ENCODE results near the gene MAP2K1. TPM values are rescaled to one million over a fixed set of nuclear protein-coding genes. Genes with fewer than 3 reads are reported as not detected.
A peak's percentile ranks its signal among the peaks of the same experiment; 100 is the strongest.

The MAP2K1 gene
- total and polyA plus RNA-seq, 9 of the 15 experiments (the other 6 are each of a cell fraction or from before 2014, with no cell fraction given) = 7.5 to 58.3 (median 30.0) TPM

DNA sequence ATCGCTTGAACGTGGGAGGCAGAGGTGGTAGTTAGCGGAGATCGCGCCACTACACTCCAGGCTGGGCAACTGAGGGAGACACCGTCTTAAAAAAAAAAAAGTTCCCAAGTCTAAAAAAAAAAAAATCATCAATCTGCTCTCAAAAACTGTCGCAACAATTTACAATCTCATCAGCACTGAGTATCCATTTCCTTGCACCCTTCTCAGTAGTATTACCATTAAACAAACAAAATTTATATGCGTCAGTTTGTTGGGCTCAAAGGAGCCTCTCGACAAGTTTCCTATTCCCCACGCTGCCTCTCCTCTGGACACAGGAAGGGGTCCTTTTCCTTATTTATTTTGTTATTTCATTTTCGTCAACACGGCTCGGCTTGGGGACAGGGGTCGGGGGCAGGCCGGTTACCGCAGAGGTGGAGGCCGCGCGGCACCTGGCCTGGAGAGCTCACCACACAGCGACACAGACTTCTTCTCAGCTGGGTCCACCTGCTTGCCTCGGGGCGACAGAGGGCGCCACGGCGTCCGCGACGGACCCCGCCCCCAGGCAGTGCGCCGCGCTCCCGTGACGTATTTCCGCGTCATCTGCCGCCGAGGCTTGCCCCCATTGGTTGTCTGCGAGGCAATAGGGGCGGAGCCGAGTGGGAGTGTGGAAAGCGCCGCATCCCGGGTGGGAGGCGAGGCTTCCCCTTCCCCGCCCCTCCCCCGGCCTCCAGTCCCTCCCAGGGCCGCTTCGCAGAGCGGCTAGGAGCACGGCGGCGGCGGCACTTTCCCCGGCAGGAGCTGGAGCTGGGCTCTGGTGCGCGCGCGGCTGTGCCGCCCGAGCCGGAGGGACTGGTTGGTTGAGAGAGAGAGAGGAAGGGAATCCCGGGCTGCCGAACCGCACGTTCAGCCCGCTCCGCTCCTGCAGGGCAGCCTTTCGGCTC lies at the start of gene MAP2K1 (continued):
- TF ChIP-seq, protein P1, sequence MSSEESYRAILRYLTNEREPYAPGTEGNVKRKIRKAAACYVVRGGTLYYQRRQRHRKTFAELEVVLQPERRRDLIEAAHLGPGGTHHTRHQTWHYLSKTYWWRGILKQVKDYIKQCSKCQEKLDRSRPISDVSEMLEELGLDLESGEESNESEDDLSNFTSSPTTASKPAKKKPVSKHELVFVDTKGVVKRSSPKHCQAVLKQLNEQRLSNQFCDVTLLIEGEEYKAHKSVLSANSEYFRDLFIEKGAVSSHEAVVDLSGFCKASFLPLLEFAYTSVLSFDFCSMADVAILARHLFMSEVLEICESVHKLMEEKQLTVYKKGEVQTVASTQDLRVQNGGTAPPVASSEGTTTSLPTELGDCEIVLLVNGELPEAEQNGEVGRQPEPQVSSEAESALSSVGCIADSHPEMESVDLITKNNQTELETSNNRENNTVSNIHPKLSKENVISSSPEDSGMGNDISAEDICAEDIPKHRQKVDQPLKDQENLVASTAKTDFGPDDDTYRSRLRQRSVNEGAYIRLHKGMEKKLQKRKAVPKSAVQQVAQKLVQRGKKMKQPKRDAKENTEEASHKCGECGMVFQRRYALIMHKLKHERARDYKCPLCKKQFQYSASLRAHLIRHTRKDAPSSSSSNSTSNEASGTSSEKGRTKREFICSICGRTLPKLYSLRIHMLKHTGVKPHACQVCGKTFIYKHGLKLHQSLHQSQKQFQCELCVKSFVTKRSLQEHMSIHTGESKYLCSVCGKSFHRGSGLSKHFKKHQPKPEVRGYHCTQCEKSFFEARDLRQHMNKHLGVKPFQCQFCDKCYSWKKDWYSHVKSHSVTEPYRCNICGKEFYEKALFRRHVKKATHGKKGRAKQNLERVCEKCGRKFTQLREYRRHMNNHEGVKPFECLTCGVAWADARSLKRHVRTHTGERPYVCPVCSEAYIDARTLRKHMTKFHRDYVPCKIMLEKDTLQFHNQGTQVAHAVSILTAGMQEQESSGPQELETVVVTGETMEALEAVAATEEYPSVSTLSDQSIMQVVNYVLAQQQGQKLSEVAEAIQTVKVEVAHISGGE (CRISPR knock-in tag; IDR thresholded peaks at IDR 0.05) = 0 out of 6 replicates have a peak, but pooled peaks of 1 of the 3 experiments have one; percentile 41
- TF ChIP-seq TEAD4 (IDR thresholded peaks at IDR 0.05; ENCODE audit: low read length) (peak; percentile 55), TEAD4 (CRISPR knock-in tag; IDR thresholded peaks at IDR 0.05; ENCODE audit: borderline replicate concordance) (no peak), SREBF2 (CRISPR knock-in tag; IDR thresholded peaks at IDR 0.05) (no peak), ESRRA (IDR thresholded peaks at IDR 0.05; ENCODE audit: borderline replicate concordance, low read depth) (peak; percentile 67; the same call in 1 of the 2 replicates), L3MBTL2 (IDR thresholded peaks at IDR 0.05) (peak; percentile 85), CTBP1 (IDR thresholded peaks at IDR 0.05; ENCODE audit: borderline replicate concordance) (peak; percentile 90), CBFB (CRISPR knock-in tag; IDR thresholded peaks at IDR 0.05) (no peak), CBX1 (IDR thresholded peaks at IDR 0.05; ENCODE audit: low read depth) (peak; percentile 89), MBD2 (IDR thresholded peaks at IDR 0.05; ENCODE audit: borderline replicate concordance, low read depth) (peak; percentile 89)
- TF ChIP-seq, protein P2, sequence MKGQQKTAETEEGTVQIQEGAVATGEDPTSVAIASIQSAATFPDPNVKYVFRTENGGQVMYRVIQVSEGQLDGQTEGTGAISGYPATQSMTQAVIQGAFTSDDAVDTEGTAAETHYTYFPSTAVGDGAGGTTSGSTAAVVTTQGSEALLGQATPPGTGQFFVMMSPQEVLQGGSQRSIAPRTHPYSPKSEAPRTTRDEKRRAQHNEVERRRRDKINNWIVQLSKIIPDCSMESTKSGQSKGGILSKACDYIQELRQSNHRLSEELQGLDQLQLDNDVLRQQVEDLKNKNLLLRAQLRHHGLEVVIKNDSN (CRISPR knock-in tag; IDR thresholded peaks at IDR 0.05) = peak; percentile 84
- TF ChIP-seq, protein P3, sequence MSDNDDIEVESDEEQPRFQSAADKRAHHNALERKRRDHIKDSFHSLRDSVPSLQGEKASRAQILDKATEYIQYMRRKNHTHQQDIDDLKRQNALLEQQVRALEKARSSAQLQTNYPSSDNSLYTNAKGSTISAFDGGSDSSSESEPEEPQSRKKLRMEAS (CRISPR knock-in tag; IDR thresholded peaks at IDR 0.05) = peak; percentile 97
- TF ChIP-seq, protein P4, sequence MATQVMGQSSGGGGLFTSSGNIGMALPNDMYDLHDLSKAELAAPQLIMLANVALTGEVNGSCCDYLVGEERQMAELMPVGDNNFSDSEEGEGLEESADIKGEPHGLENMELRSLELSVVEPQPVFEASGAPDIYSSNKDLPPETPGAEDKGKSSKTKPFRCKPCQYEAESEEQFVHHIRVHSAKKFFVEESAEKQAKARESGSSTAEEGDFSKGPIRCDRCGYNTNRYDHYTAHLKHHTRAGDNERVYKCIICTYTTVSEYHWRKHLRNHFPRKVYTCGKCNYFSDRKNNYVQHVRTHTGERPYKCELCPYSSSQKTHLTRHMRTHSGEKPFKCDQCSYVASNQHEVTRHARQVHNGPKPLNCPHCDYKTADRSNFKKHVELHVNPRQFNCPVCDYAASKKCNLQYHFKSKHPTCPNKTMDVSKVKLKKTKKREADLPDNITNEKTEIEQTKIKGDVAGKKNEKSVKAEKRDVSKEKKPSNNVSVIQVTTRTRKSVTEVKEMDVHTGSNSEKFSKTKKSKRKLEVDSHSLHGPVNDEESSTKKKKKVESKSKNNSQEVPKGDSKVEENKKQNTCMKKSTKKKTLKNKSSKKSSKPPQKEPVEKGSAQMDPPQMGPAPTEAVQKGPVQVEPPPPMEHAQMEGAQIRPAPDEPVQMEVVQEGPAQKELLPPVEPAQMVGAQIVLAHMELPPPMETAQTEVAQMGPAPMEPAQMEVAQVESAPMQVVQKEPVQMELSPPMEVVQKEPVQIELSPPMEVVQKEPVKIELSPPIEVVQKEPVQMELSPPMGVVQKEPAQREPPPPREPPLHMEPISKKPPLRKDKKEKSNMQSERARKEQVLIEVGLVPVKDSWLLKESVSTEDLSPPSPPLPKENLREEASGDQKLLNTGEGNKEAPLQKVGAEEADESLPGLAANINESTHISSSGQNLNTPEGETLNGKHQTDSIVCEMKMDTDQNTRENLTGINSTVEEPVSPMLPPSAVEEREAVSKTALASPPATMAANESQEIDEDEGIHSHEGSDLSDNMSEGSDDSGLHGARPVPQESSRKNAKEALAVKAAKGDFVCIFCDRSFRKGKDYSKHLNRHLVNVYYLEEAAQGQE (IDR thresholded peaks at IDR 0.05; ENCODE audit: borderline replicate concordance) = peak; percentile 48
- TF ChIP-seq, protein P4 (CRISPR knock-in tag; IDR thresholded peaks at IDR 0.05; ENCODE audit: low read depth) = no peak
